ENCODE measurements around the gene MEGF9. TPM values are rescaled to one million over a fixed set of nuclear protein-coding genes. Genes with fewer than 3 reads are reported as not detected.

MEGF9 gene
- total and polyA plus RNA-seq, 7 donors = 2.5 to 21.0 (median 11.8) TPM

GRCh38 chr9:120729791-120730241 lies 15.5 kb upstream of the MEGF9 start:
- no peaks in the 10 kb centered on the region for H3K9me3 ChIP-seq
- H3K4me1 ChIP-seq = peaks cover 0 to 13% (median 11%) of the 10 kb centered on the region in 4 donors
- no peaks in the 10 kb centered on the region for H3K27me3 ChIP-seq
- WGBS, 2 donors = 62 to 77% methylated on average over 5 of the region's 5 CpGs
- no peak overlapping the region for H3K4me3 ChIP-seq
- H3K36me3 ChIP-seq = no peaks in the 10 kb centered on the region
- DNase-seq = no peak
- intact Hi-C loops (cut with DNase I) = no loop called here
- TF ChIP-seq POLR2A (IDR thresholded peaks at IDR 0.05) (no peak), EP300 (IDR thresholded peaks at IDR 0.05) (no peak), POLR2AphosphoS5 (IDR thresholded peaks at IDR 0.05) (no peak), CTCF (IDR thresholded peaks at IDR 0.05) (no peak)
- no peak overlapping the region for H3K27ac ChIP-seq

GRCh38 chr9:120726484-120726883 lies 12.2 kb upstream of the MEGF9 start:
- Histone ChIP-seq H3K36me3 (no peaks in the 10 kb centered on the region), H3K9me3 (no peaks in the 10 kb centered on the region), H3K27ac (no peak overlapping the region), H3K27me3 (no peaks in the 10 kb centered on the region), H3K4me3 (no peak overlapping the region), H3K4me1 (peaks cover 0 to 11% (median 10%) of the 10 kb centered on the region in 4 donors)
- 82 to 84% methylated on average over 2 of the region's 2 CpGs for WGBS, 2 donors
- DNase-seq = no peak
- intact Hi-C loops (cut with DNase I) = no loop called here
- no peak for TF ChIP-seq CTCF (IDR thresholded peaks at IDR 0.05)
- no peak for TF ChIP-seq POLR2AphosphoS5 (IDR thresholded peaks at IDR 0.05)
- no peak for TF ChIP-seq POLR2A (IDR thresholded peaks at IDR 0.05)
- TF ChIP-seq EP300 (IDR thresholded peaks at IDR 0.05) = no peak

GRCh38 chr9:120725907-120726306 lies 11.6 kb upstream of the MEGF9 start:
- H3K27me3 ChIP-seq = no peaks in the 10 kb centered on the region
- 21 to 78% methylated on average over 1 of the region's 1 CpG for WGBS, 2 donors
- H3K4me1 ChIP-seq = peaks cover 0 to 6% (median 5%) of the 10 kb centered on the region in 4 donors
- H3K9me3 ChIP-seq = no peaks in the 10 kb centered on the region
- intact Hi-C loops (cut with DNase I) = no loop called here
- H3K27ac ChIP-seq = no peak overlapping the region
- H3K36me3 ChIP-seq = no peaks in the 10 kb centered on the region
- no peak for DNase-seq
- H3K4me3 ChIP-seq = no peak overlapping the region
- TF ChIP-seq POLR2AphosphoS5 (IDR thresholded peaks at IDR 0.05) = no peak
- TF ChIP-seq EP300 (IDR thresholded peaks at IDR 0.05) = no peak
- TF ChIP-seq POLR2A (IDR thresholded peaks at IDR 0.05) = no peak
- no peak for TF ChIP-seq CTCF (IDR thresholded peaks at IDR 0.05)

GRCh38 chr9:120724757-120725400 lies 10.6 kb upstream of the MEGF9 start:
- Histone ChIP-seq H3K36me3 (no peaks in the 10 kb centered on the region), H3K27ac (no peak overlapping the region), H3K4me1 (no peaks in the 10 kb centered on the region), H3K9me3 (no peaks in the 10 kb centered on the region), H3K4me3 (no peak overlapping the region), H3K27me3 (no peaks in the 10 kb centered on the region)
- intact Hi-C loops (cut with DNase I) = no loop called here
- TF ChIP-seq POLR2A (IDR thresholded peaks at IDR 0.05) (no peak), POLR2AphosphoS5 (IDR thresholded peaks at IDR 0.05) (no peak), CTCF (IDR thresholded peaks at IDR 0.05) (no peak), EP300 (IDR thresholded peaks at IDR 0.05) (no peak)
- WGBS, 2 donors = 86 to 91% methylated on average over 1 of the region's 1 CpG
- DNase-seq = no peak

- no peaks in the 10 kb centered on the region for H3K27me3 ChIP-seq
- intact Hi-C loops (cut with DNase I) = no loop called here
- H3K9me3 ChIP-seq = no peaks in the 10 kb centered on the region
- no peak overlapping the region for H3K4me3 ChIP-seq
- no peak for TF ChIP-seq POLR2A (IDR thresholded peaks at IDR 0.05)
- TF ChIP-seq CTCF (IDR thresholded peaks at IDR 0.05) = no peak
- no peak for TF ChIP-seq EP300 (IDR thresholded peaks at IDR 0.05)
- TF ChIP-seq POLR2AphosphoS5 (IDR thresholded peaks at IDR 0.05) = no peak
- H3K27ac ChIP-seq = no peak overlapping the region
- 82 to 85% methylated on average over 3 of the region's 3 CpGs for WGBS, 2 donors
- H3K4me1 ChIP-seq = no peaks in the 10 kb centered on the region
- no peaks in the 10 kb centered on the region for H3K36me3 ChIP-seq
- DNase-seq = no peak
Measured at GRCh38 chr9:120723565-120723964, 9.3 kb upstream of the MEGF9 start.

Measured in sigmoid colon (tissue), 7 donors.